ENCODE results near the gene THRB.

GRCh38 chr3:24154013-24154695 is 340.5 kb downstream of the THRB start:
- TF ChIP-seq CTCF (conservative IDR thresholded peaks at IDR 0.05) (no peak), EZH2 (IDR thresholded peaks at IDR 0.05; ENCODE audit: low read depth) (no peak)
